HepG2 (cell line): ENCODE results near the gene YIF1A.

Experiments
- BRF2 ChIP-seq: sonication (generic); formaldehyde crosslinking; IDR thresholded peaks from 2 replicates; pipeline ENCODE4 v1.8.1; 2022; ENCODE audit warnings: mild to moderate bottlenecking, missing genetic modification reagents
- FIP1L1 ChIP-seq: fragments of 200-400 bp; formaldehyde crosslinking; IDR thresholded peaks from 2 replicates; pipeline ENCODE4 v1.6.1; 2018; ENCODE audit warnings: low read depth, mild to moderate bottlenecking, low read length, moderate library complexity, borderline replicate concordance; ENCODE audit not compliant: insufficient read depth
- GABPA ChIP-seq, 2 experiments: IDR thresholded peaks; 2 replicates each; pipeline ENCODE4 v1.6.1; 2011 to 2016; ENCODE audit warnings: low read depth in 2 of 2, low read length in 1 of 2, missing biosample characterization in 1 of 2, missing genetic modification characterization in 1 of 2
- IRF2 ChIP-seq: IDR thresholded peaks from 2 replicates; pipeline ENCODE4 v1.6.1; 2018; ENCODE audit warnings: missing genetic modification reagents, missing compliant biosample characterization
- NFE2L2 ChIP-seq: fragments of 150-350 bp; IDR thresholded peaks from 2 replicates; pipeline ENCODE4 v1.6.1; 2014; ENCODE audit warnings: low read length
- RAD21 ChIP-seq: fragments of 450-650 bp; formaldehyde crosslinking; IDR thresholded peaks from 2 replicates; pipeline ENCODE4 v1.5.0; 2020; ENCODE audit warnings: mild to moderate bottlenecking
- SIN3A ChIP-seq: IDR thresholded peaks from 2 replicates; pipeline ENCODE4 v1.6.1; 2011; ENCODE audit warnings: low read depth, mild to moderate bottlenecking, control low read depth, low read length, borderline replicate concordance
- STAT6 ChIP-seq: sonication (generic); formaldehyde crosslinking; IDR thresholded peaks from 2 replicates; pipeline ENCODE4 v1.4.0; 2020; ENCODE audit warnings: missing genetic modification reagents, mild to moderate bottlenecking, borderline replicate concordance
- ZNF317 ChIP-seq: sonication (generic); formaldehyde crosslinking; IDR thresholded peaks from 2 replicates; pipeline ENCODE4 v1.5.0; 2020; ENCODE audit warnings: mild to moderate bottlenecking, missing genetic modification reagents
- ZNF598 ChIP-seq: sonication (generic); formaldehyde crosslinking; IDR thresholded peaks from 2 replicates; pipeline ENCODE4 v1.5.1; 2020; ENCODE audit warnings: mild to moderate bottlenecking, missing genetic modification reagents, borderline replicate concordance
- TF ChIP-seq, protein P1 (sequence below): sonication (generic); formaldehyde crosslinking; IDR thresholded peaks from 2 replicates; pipeline ENCODE4 v1.5.1; 2020; ENCODE audit warnings: missing genetic modification reagents, mild to moderate bottlenecking, borderline replicate concordance

GRCh38 chr11:66286699-66287098 is 2.2 kb downstream of the YIF1A start:
- TF ChIP-seq NFE2L2 (no peak), IRF2 (CRISPR knock-in tag) (no peak), ZNF317 (CRISPR knock-in tag) (no peak), RAD21 (CRISPR knock-in tag) (no peak), STAT6 (CRISPR knock-in tag) (no peak), GABPA (IDR thresholded peaks at IDR 0.05; ENCODE audit: low read depth, low read length) (no peak), GABPA (CRISPR knock-in tag; IDR thresholded peaks at IDR 0.05; ENCODE audit: low read depth) (no peak), FIP1L1 (no peak), SIN3A (no peak), BRF2 (no peak), ZNF598 (CRISPR knock-in tag) (no peak)
- TF ChIP-seq, protein P1, sequence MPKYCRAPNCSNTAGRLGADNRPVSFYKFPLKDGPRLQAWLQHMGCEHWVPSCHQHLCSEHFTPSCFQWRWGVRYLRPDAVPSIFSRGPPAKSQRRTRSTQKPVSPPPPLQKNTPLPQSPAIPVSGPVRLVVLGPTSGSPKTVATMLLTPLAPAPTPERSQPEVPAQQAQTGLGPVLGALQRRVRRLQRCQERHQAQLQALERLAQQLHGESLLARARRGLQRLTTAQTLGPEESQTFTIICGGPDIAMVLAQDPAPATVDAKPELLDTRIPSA (CRISPR knock-in tag): no peak
